GM19455 (cell line): ENCODE data around the gene USP28.
A peak's percentile ranks its signal among the peaks of the same experiment; 100 is the strongest.
"Not testable (repeated sequence)": the region's sequence is repeated elsewhere in the genome, so short reads cannot be mapped to it uniquely, and the experiment has no call there.

Experiments
- ATAC-seq: cut with Tn5 transposase; IDR thresholded peaks from one replicate; pipeline ENCODE4 v1.9.1; 2021; ENCODE audit not compliant: unreplicated experiment

Gene USP28

DNA sequence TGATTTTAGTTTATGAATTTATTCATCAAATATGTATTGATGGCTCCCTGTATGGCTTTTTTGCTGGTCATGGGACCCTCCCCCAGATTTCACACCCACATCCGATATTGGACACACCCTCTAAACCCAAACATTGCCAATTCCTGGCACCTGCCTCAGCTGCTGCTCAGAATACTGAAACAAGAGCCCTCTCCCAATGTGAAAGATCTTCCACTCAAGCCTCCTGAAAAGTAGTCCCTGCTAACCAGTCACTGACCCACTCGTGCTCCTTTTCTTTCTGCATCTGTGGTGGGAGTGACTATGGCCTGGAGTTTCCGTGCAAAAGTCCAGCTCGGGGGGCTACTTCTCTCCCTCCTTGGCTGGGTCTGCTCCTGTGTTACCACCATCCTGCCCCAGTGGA lies 95.9 kb downstream of the USP28 start, which contains the start of gene CLDN25:
CLDN25 (plus strand) TSS at position 301 of the 400 bp plus-strand sequence; CDS start at position 301, 0 bp downstream.
- no peak for ATAC-seq

DNA sequence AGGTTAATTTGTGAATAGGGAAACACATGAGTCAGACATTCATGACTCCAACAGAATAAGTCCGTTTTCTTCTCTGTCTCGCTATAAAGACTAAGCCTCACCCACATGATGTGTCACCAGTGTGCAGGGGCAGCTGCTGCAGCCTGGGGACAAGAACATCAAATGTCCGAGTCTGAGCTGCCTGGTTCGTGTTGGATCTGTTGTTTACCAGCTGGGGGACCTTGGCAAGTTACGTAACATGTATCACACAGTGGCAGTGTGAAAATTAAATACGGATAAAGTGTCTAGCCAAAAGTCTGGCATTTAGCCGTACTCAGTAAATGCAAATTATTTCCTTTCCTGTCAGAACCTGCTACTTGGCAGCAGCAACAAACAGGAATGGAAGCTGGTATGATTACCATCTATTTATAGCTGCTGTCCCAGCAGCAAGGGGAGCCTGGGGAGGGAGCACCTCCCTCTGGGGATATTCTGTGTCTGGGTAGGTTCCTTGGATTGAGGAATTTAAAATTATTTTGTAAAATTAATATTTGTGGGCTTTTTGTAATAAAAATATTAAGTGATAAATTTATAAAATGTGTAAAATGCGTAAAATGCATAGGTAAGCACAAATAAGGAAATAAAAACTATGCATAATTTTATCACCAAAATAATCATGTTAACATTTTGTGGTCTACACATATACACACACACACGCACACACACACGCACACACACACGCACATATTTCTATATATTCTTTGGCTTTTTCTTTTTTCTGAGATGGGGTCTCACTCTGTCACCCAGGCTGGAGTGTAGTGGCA lies 97.1 kb downstream of the USP28 start:
- ATAC-seq: no peak

GRCh38 chr11:113774174-113774503 lies 101.2 kb downstream of the USP28 start:
- ATAC-seq: no peak

- peak; percentile 95 for ATAC-seq
These were observed 101.8 kb downstream of the USP28 start, which contains the start of gene ZW10 for GRCh38 chr11:113773416-113774173. Gene ZW10, minus strand, starts transcription at chr11:113773692. Its CDS starts 26 bp downstream, at chr11:113773666.

- ATAC-seq: no peak
These were observed 102.3 kb downstream of the USP28 start for GRCh38 chr11:113773092-113773415.

DNA sequence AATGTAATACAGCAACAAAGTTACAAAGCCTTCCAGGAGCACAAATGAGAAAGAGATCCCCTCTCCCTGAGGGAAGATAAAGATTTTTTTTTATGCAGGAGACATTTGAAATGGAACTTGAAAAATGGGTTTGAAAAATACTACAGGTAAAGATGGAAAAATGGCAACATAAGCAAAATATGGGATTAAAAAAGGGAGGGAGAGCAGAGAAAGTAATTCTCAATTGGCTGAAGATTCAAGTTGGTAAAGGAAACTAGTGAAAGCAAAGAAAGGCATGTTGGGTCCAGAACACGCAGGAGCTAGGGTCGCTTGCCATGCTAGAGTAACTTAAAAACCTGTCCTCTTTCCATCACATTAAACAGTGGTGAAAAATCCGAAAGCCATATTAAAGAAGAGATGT lies 103.4 kb downstream of the USP28 start:
- no peak for ATAC-seq

DNA sequence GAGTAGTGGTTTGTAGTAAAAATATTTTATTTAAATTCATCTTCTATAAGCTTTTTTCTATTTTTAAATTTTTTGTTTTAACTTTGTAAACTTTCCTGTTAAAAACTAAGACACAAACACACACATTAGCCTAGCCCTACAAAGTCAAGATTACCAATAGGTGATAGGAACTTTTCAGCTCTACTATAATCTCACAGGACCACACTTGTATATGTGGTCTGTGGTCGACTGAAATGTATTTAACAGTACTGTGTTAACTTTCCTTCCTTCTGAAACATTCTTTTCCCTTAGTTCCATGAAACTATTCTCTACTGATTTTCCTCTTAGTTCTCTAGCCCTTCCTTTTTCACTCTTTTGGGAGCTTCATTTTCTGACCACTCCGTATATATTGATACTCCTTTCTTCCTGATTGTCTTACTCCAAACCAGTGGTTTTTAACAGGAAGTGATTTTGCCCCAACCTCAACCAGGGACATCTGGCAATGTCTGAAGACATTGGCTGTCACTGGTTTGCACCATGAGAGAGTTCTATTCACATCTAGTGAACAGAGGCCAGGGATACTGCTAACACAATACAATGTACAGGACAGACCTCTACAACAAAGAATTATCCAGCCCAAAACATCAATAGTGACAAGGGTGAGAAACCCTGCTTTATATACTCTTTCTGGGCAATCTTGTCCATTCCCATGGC lies 110.7 kb downstream of the USP28 start:
- no peak for ATAC-seq

DNA sequence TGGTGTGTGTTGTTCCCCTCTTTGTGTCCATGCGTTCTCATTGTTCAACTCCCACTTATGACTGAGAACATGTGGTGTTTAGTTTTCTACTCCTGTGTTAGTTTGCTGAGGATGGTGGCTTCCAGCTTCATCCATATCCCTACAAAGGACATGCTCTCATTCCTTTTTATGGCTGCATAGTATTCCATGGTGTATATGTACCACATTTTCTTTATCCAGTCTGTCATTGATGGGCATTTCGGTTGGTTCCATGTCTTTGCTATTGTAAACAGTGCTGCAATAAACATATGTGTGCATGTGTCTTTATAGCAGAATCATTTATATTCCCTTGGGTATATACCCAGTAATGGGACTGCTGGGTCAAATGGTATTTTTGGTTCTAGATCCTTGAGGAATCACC lies 112.3 kb downstream of the USP28 start:
- not testable (repeated sequence) for ATAC-seq

- no peak for ATAC-seq
These were observed 115.1 kb downstream of the USP28 start for GRCh38 chr11:113760241-113760640.

DNA sequence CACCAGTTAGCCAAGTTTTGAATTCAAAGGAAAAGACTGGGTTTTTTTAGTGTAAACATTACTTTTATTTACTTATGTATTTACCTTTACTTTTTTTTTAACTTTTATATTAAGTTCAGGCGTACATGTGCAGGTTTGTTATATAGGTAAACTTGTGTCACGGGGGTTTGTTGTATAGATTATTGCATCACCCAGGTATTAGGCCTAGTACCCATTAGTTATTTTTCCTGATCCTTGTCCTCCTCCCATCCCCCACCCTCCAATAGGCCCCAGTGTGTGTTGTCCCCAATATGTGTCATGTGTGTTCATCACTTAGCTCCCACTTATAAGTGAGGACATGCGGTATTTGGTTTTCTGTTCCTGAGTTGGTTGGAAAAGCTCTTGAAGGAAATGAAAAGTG lies 122.4 kb downstream of the USP28 start:
- no peak for ATAC-seq
